OCI-LY7 (cell line): ENCODE measurements around the gene LRFN5. TPM values are rescaled to one million over a fixed set of nuclear protein-coding genes. Genes with fewer than 3 reads are reported as not detected.

Source experiments
- BruUV-seq: library from RNA; stranded (reverse); fragments of 400-500 nt; replicated peaks from 2 replicates; lab custom pipeline; 2021; lab: Mats Ljungman, UMichigan
- CTCF ChIA-PET: fragments of 300-600 bp; sonication (Branson Sonifier 250); formaldehyde crosslinking; loops from one replicate; lab custom pipeline; 2022; ENCODE audit warnings: antibody characterized with exemption; ENCODE audit not compliant: unreplicated experiment; lab: Charles Lee
- POLR2A ChIA-PET: fragments of 300-600 bp; sonication (Branson Sonifier 250); formaldehyde crosslinking; loops from one replicate; lab custom pipeline; 2022; ENCODE audit warnings: antibody characterized with exemption; lab: Charles Lee
- DNase-seq: peaks from one replicate; pipeline ENCODE4 v3.0.0-alpha.2; 2015; ENCODE audit warnings: low spot score
- H2AFZ ChIP-seq: fragments of 200-600 bp; sonication (generic), shearing (Covaris generic); 2 replicates; pipeline ENCODE4 v1.6.1; 2014; ENCODE audit warnings: mild to moderate bottlenecking, antibody characterized with exemption, low read length, moderate library complexity
- H3K27ac ChIP-seq: fragments of 200-600 bp; sonication (generic); 2 replicates; pipeline ENCODE4 v1.5.1; 2014; ENCODE audit warnings: mixed run types, low read depth, mild to moderate bottlenecking, moderate library complexity, low read length, inconsistent platforms; ENCODE audit not compliant: poor library complexity, severe bottlenecking
- H3K36me3 ChIP-seq: fragments of 200-600 bp; sonication (generic); 2 replicates; pipeline ENCODE4 v1.6.1; 2014; ENCODE audit warnings: mild to moderate bottlenecking, antibody characterized with exemption, low read length, moderate library complexity, mixed read lengths; ENCODE audit not compliant: insufficient read depth
- H3K4me1 ChIP-seq: fragments of 200-600 bp; sonication (generic); 2 replicates; pipeline ENCODE4 v1.5.1; 2014; ENCODE audit warnings: mild to moderate bottlenecking, low read length; ENCODE audit not compliant: insufficient read depth, poor library complexity, severe bottlenecking
- H3K4me2 ChIP-seq: fragments of 200-600 bp; sonication (generic); 2 replicates; pipeline ENCODE4 v1.6.1; 2014; ENCODE audit warnings: mild to moderate bottlenecking, low read length
- H3K4me3 ChIP-seq: fragments of 200-600 bp; sonication (generic); 2 replicates; pipeline ENCODE4 v1.5.1; 2014; ENCODE audit warnings: mild to moderate bottlenecking, low read depth, low read length; ENCODE audit not compliant: poor library complexity, severe bottlenecking
- H3K79me2 ChIP-seq: fragments of 200-600 bp; sonication (generic); 2 replicates; pipeline ENCODE4 v1.6.1; 2016; ENCODE audit warnings: low read depth, mild to moderate bottlenecking, low read length, moderate library complexity, mixed read lengths; ENCODE audit not compliant: insufficient read depth
- H3K9me2 ChIP-seq: fragments of 200-600 bp; sonication (generic); 2 replicates; pipeline ENCODE4 v1.6.1; 2016; ENCODE audit warnings: mild to moderate bottlenecking, low read length, mixed read lengths; ENCODE audit not compliant: insufficient read depth
- H3K9me3 ChIP-seq: fragments of 200-600 bp; sonication (generic); 2 replicates; pipeline ENCODE4 v1.6.1; 2014; ENCODE audit warnings: mild to moderate bottlenecking, mixed run types, low read length, mixed read lengths
- H4K20me1 ChIP-seq: fragments of 200-600 bp; sonication (generic); 2 replicates; pipeline ENCODE4 v1.6.1; 2014; ENCODE audit warnings: mild to moderate bottlenecking, antibody characterized with exemption, low read length, moderate library complexity, mixed read lengths; ENCODE audit not compliant: insufficient read depth
- CTCF ChIP-seq: fragments of 200-600 bp; sonication (generic); conservative IDR thresholded peaks from 2 replicates; pipeline ENCODE4 v1.5.1; 2014; ENCODE audit warnings: mild to moderate bottlenecking, antibody characterized with exemption, low read length, moderate library complexity, mixed read lengths
- EZH2phosphoT487 ChIP-seq: fragments of 200-600 bp; sonication (generic); IDR thresholded peaks from 2 replicates; pipeline ENCODE4 v1.6.1; 2018; ENCODE audit warnings: low read depth, borderline replicate concordance, mild to moderate bottlenecking, mixed run types, antibody characterized with exemption, low read length, moderate library complexity, mixed read lengths
- intact Hi-C: fragments of 100-400 bp; cut with micrococcal nuclease; formaldehyde crosslinking; loops from one replicate; pipeline ENCODE4 v1.10.0; 2022; ENCODE audit not compliant: unreplicated experiment
- total RNA-seq, 2 experiments: library from RNA; depleted of rRNA in 1 of 2; stranded (reverse); fragments of >200 nt in 1 of 2; shearing (Covaris generic) in 1 of 2; gene quantifications; 2 replicates each; pipeline ENCODE4 v1.2.3, GENCODE V29; 2014 to 2022

Gene LRFN5
- total RNA-seq, 2 experiments from 2014 or later, result not detected

GRCh38 chr14:41873686-41874317 lies 267.1 kb downstream of the LRFN5 start:
- no peak overlapping the region for H2AFZ ChIP-seq
- H4K20me1 ChIP-seq, result no peaks in the 10 kb centered on the region
- H3K9me3 ChIP-seq, result no peaks in the 10 kb centered on the region
- H3K27ac ChIP-seq, result no peak overlapping the region
- no peak overlapping the region for H3K4me2 ChIP-seq
- ChIA-PET POLR2A (no interaction called here), CTCF (no interaction called here)
- H3K79me2 ChIP-seq, result no peaks in the 10 kb centered on the region
- TF ChIP-seq EZH2phosphoT487 (no peak), CTCF (no peak)
- no TSS peak for BruUV-seq
- no peaks in the 10 kb centered on the region for H3K4me1 ChIP-seq
- H3K4me3 ChIP-seq, result no peak overlapping the region
- no peaks in the 10 kb centered on the region for H3K36me3 ChIP-seq
- intact Hi-C loops, result no loop called here
- no peak for DNase-seq
- H3K9me2 ChIP-seq, result no peaks in the 10 kb centered on the region

- DNase-seq, result no peak
- no peak for TF ChIP-seq CTCF
- no peak for TF ChIP-seq EZH2phosphoT487
- Histone ChIP-seq H3K9me3 (no peaks in the 10 kb centered on the region), H3K36me3 (no peaks in the 10 kb centered on the region), H3K4me1 (no peaks in the 10 kb centered on the region), H4K20me1 (no peaks in the 10 kb centered on the region), H3K79me2 (no peaks in the 10 kb centered on the region), H3K4me3 (no peak overlapping the region), H3K4me2 (no peak overlapping the region), H2AFZ (no peak overlapping the region), H3K9me2 (no peaks in the 10 kb centered on the region), H3K27ac (no peak overlapping the region)
- no TSS peak for BruUV-seq
- intact Hi-C loops, result no loop called here
- ChIA-PET POLR2A (no interaction called here), CTCF (no interaction called here)
These were observed 268.4 kb downstream of the LRFN5 start for GRCh38 chr14:41875116-41875515.

GRCh38 chr14:41878321-41878720 lies 271.6 kb downstream of the LRFN5 start:
- Histone ChIP-seq H3K9me3 (no peaks in the 10 kb centered on the region), H3K4me2 (no peak overlapping the region), H3K4me3 (no peak overlapping the region), H3K9me2 (no peaks in the 10 kb centered on the region), H3K36me3 (no peaks in the 10 kb centered on the region), H3K27ac (no peak overlapping the region), H2AFZ (no peak overlapping the region), H4K20me1 (no peaks in the 10 kb centered on the region), H3K4me1 (no peaks in the 10 kb centered on the region), H3K79me2 (no peaks in the 10 kb centered on the region)
- POLR2A ChIA-PET, result interaction anchor here (0.5 kb wide), 1 partner anchor 24 kb away, joined by 3 read pairs; no protein-coding TSS in a partner anchor
- no peak for DNase-seq
- CTCF ChIA-PET, result no interaction called here
- TF ChIP-seq EZH2phosphoT487 (no peak), CTCF (no peak)
- intact Hi-C loops, result no loop called here
- no TSS peak for BruUV-seq
